Pulmonary artery endothelial cell (primary cell): ENCODE results near the gene AMOTL2. TPM values are rescaled to one million over a fixed set of nuclear protein-coding genes. Genes with fewer than 3 reads are reported as not detected.
A peak's percentile ranks its signal among the peaks of the same experiment; 100 is the strongest.

ENCODE experiments used
- DNase-seq: peaks from one replicate; pipeline ENCODE4 v3.0.0-alpha.2; 2011; ENCODE audit warnings: low read depth, low spot score
- total RNA-seq: library from RNA; depleted of rRNA; stranded (reverse); fragments of >200 nt; gene quantifications from 2 replicates; pipeline ENCODE4 v1.2.3, GENCODE V29; 2014

The AMOTL2 gene
- total RNA-seq: 85.1 and 104 TPM in 2 replicates

GRCh38 chr3:134374105-134374790, at the start of gene AMOTL2:
AMOTL2 (minus strand) TSS chr3:134374447; CDS start chr3:134371433, 3,014 bp downstream.
- peak; percentile 91 for DNase-seq

GRCh38 chr3:134423153-134423552, 48.9 kb upstream of the AMOTL2 start:
- DNase-seq: no peak

GRCh38 chr3:134419960-134420321, 45.7 kb upstream of the AMOTL2 start:
- DNase-seq: no peak

- DNase-seq: no peak
Observed at GRCh38 chr3:134419214-134419959, 45.1 kb upstream of the AMOTL2 start.

GRCh38 chr3:134409041-134409440, 34.8 kb upstream of the AMOTL2 start:
- no peak for DNase-seq

- DNase-seq: no peak
Observed at GRCh38 chr3:134407239-134407625, 33.0 kb upstream of the AMOTL2 start.

GRCh38 chr3:134406331-134407238, 32.3 kb upstream of the AMOTL2 start:
- DNase-seq: no peak

- DNase-seq: no peak
Observed at GRCh38 chr3:134404366-134404885, 30.2 kb upstream of the AMOTL2 start.

- DNase-seq: no peak
Observed at GRCh38 chr3:134397755-134398154, 23.5 kb upstream of the AMOTL2 start.

GRCh38 chr3:134395103-134395502, 20.9 kb upstream of the AMOTL2 start:
- no peak for DNase-seq

GRCh38 chr3:134394380-134394779, 20.1 kb upstream of the AMOTL2 start:
- DNase-seq: no peak

GRCh38 chr3:134393074-134393473, 18.8 kb upstream of the AMOTL2 start:
- DNase-seq: no peak

- no peak for DNase-seq
Observed at GRCh38 chr3:134392336-134392983, 18.2 kb upstream of the AMOTL2 start.

- no peak for DNase-seq
Observed at GRCh38 chr3:134389865-134390264, 15.6 kb upstream of the AMOTL2 start.

- DNase-seq: no peak
Observed at GRCh38 chr3:134388788-134389485, 14.7 kb upstream of the AMOTL2 start.

GRCh38 chr3:134388292-134388691, 14.0 kb upstream of the AMOTL2 start:
- DNase-seq: no peak

- DNase-seq: no peak
Observed at GRCh38 chr3:134387293-134387692, 13.0 kb upstream of the AMOTL2 start.

- DNase-seq: no peak
Observed at GRCh38 chr3:134384963-134385362, 10.7 kb upstream of the AMOTL2 start.

- DNase-seq: no peak
Observed at GRCh38 chr3:134381831-134382442, 7.7 kb upstream of the AMOTL2 start.

GRCh38 chr3:134381076-134381475, 6.8 kb upstream of the AMOTL2 start:
- no peak for DNase-seq
